ENCODE data around the gene AP4M1. TPM values are rescaled to one million over a fixed set of nuclear protein-coding genes. Genes with fewer than 3 reads are reported as not detected.
"Not testable (repeated sequence)": the region's sequence is repeated elsewhere in the genome, so short reads cannot be mapped to it uniquely, and the experiment has no call there.

Gene AP4M1
- total RNA-seq, 1 experiment from 2014 or later = 19.7 TPM

GRCh38 chr7:100126239-100126930 lies 24.9 kb downstream of the AP4M1 start:
- DNase-seq (ENCODE audit: low spot score) = no peak
- in situ Hi-C loops (cut with HindIII; ENCODE audit: low sequenced_read_pairs) = no loop called here

GRCh38 chr7:100126931-100127865 lies 25.8 kb downstream of the AP4M1 start, which contains the start of gene MBLAC1:
Gene MBLAC1 (plus strand): TSS chr7:100126967. CDS start chr7:100127396, 429 bp downstream.
- DNase-seq (ENCODE audit: low spot score) = peak; percentile 96
- in situ Hi-C loops (cut with HindIII; ENCODE audit: low sequenced_read_pairs) = no loop called here

- in situ Hi-C loops (cut with HindIII; ENCODE audit: low sequenced_read_pairs) = no loop called here
- DNase-seq (ENCODE audit: low spot score) = peak; percentile 57
These were observed 26.6 kb downstream of the AP4M1 start for GRCh38 chr7:100127866-100128636.

- in situ Hi-C loops (cut with HindIII; ENCODE audit: low sequenced_read_pairs) = no loop called here
- DNase-seq (ENCODE audit: low spot score) = no peak
These were observed 27.2 kb downstream of the AP4M1 start for GRCh38 chr7:100128637-100128963.

GRCh38 chr7:100130220-100130607 lies 28.8 kb downstream of the AP4M1 start:
- DNase-seq (ENCODE audit: low spot score); in situ Hi-C loops (cut with HindIII; ENCODE audit: low sequenced_read_pairs): not testable (repeated sequence)

GRCh38 chr7:100130608-100131453 lies 29.4 kb downstream of the AP4M1 start:
- in situ Hi-C loops (cut with HindIII; ENCODE audit: low sequenced_read_pairs) = no loop called here
- peak; percentile 70 for DNase-seq (ENCODE audit: low spot score)

GRCh38 chr7:100132126-100132525 lies 30.7 kb downstream of the AP4M1 start:
- in situ Hi-C loops (cut with HindIII; ENCODE audit: low sequenced_read_pairs) = no loop called here
- DNase-seq (ENCODE audit: low spot score) = no peak

- peak; percentile 46 for DNase-seq (ENCODE audit: low spot score)
- in situ Hi-C loops (cut with HindIII; ENCODE audit: low sequenced_read_pairs) = no loop called here
These were observed 31.3 kb downstream of the AP4M1 start for GRCh38 chr7:100132697-100133151.

- DNase-seq (ENCODE audit: low spot score) = no peak
- in situ Hi-C loops (cut with HindIII; ENCODE audit: low sequenced_read_pairs) = no loop called here
These were observed 36.7 kb downstream of the AP4M1 start for GRCh38 chr7:100137851-100138760.

GRCh38 chr7:100141555-100141949 lies 40.1 kb downstream of the AP4M1 start:
- DNase-seq (ENCODE audit: low spot score) = no peak
- in situ Hi-C loops (cut with HindIII; ENCODE audit: low sequenced_read_pairs) = no loop called here

- in situ Hi-C loops (cut with HindIII; ENCODE audit: low sequenced_read_pairs) = no loop called here
- no peak for DNase-seq (ENCODE audit: low spot score)
These were observed 41.0 kb downstream of the AP4M1 start for GRCh38 chr7:100142461-100142860.

- in situ Hi-C loops (cut with HindIII; ENCODE audit: low sequenced_read_pairs); DNase-seq (ENCODE audit: low spot score): not testable (repeated sequence)
These were observed 44.9 kb downstream of the AP4M1 start for GRCh38 chr7:100146350-100146749.

- in situ Hi-C loops (cut with HindIII; ENCODE audit: low sequenced_read_pairs) = no loop called here
- no peak for DNase-seq (ENCODE audit: low spot score)
These were observed 45.8 kb downstream of the AP4M1 start for GRCh38 chr7:100147278-100147677.

GRCh38 chr7:100148225-100148558 lies 46.7 kb downstream of the AP4M1 start:
- DNase-seq (ENCODE audit: low spot score) = no peak
- in situ Hi-C loops (cut with HindIII; ENCODE audit: low sequenced_read_pairs) = no loop called here

- peak; percentile 100 for DNase-seq (ENCODE audit: low spot score)
- in situ Hi-C loops (cut with HindIII; ENCODE audit: low sequenced_read_pairs) = no loop called here
These were observed 47.3 kb downstream of the AP4M1 start, which contains the start of gene LAMTOR4 for GRCh38 chr7:100148559-100149328. Gene LAMTOR4 (plus strand): TSS chr7:100148918. CDS start chr7:100148973, 55 bp downstream.

- DNase-seq (ENCODE audit: low spot score) = no peak
- in situ Hi-C loops (cut with HindIII; ENCODE audit: low sequenced_read_pairs) = no loop called here
These were observed 51.0 kb downstream of the AP4M1 start for GRCh38 chr7:100152404-100152803.
